ENCODE results near the gene FAM241A.
"Not testable (repeated sequence)": the region's sequence is repeated elsewhere in the genome, so short reads cannot be mapped to it uniquely, and the experiment has no call there.

The FAM241A gene

GRCh38 chr4:112206431-112206830 is 61.2 kb downstream of the FAM241A start:
- DNase-seq: no peak
- Mint-ChIP-seq H3K4me1 (no peaks in the 10 kb centered on the region), H3K9me3 (peaks cover 6% of the 10 kb centered on the region), H3K4me3 (no peak overlapping the region), H3K27ac (no peak overlapping the region), H3K27me3 (ENCODE audit: low read depth, poor library complexity) (peaks cover 2% of the 10 kb centered on the region), H3K36me3 (ENCODE audit: low read depth) (no peaks in the 10 kb centered on the region)
- TF ChIP-seq CTCF (IDR thresholded peaks at IDR 0.05): no peak

- H3K4me3 Mint-ChIP-seq; H3K27me3 Mint-ChIP-seq (ENCODE audit: low read depth, poor library complexity); H3K27ac Mint-ChIP-seq; H3K4me1 Mint-ChIP-seq; DNase-seq; H3K36me3 Mint-ChIP-seq (ENCODE audit: low read depth): not testable (repeated sequence)
- H3K9me3 Mint-ChIP-seq: peaks cover 12% of the 10 kb centered on the region
Observed at GRCh38 chr4:112208137-112209095, 63.2 kb downstream of the FAM241A start.

GRCh38 chr4:112210777-112211176 is 65.5 kb downstream of the FAM241A start:
- Mint-ChIP-seq H3K36me3 (ENCODE audit: low read depth) (no peaks in the 10 kb centered on the region), H3K27ac (no peak overlapping the region), H3K27me3 (ENCODE audit: low read depth, poor library complexity) (peaks cover 2% of the 10 kb centered on the region), H3K4me3 (no peak overlapping the region), H3K9me3 (peaks cover 12% of the 10 kb centered on the region), H3K4me1 (no peaks in the 10 kb centered on the region)
- DNase-seq: no peak
- no peak for TF ChIP-seq CTCF (IDR thresholded peaks at IDR 0.05)

- Mint-ChIP-seq H3K9me3 (peaks cover 12% of the 10 kb centered on the region), H3K4me3 (no peak overlapping the region), H3K36me3 (ENCODE audit: low read depth) (no peaks in the 10 kb centered on the region), H3K27ac (no peak overlapping the region), H3K27me3 (ENCODE audit: low read depth, poor library complexity) (peaks cover 6% of the 10 kb centered on the region), H3K4me1 (no peaks in the 10 kb centered on the region)
- DNase-seq: no peak
- no peak for TF ChIP-seq CTCF (IDR thresholded peaks at IDR 0.05)
Observed at GRCh38 chr4:112213091-112213490, 67.8 kb downstream of the FAM241A start.

- Mint-ChIP-seq H3K27ac (no peak overlapping the region), H3K9me3 (peaks cover 12% of the 10 kb centered on the region), H3K27me3 (ENCODE audit: low read depth, poor library complexity) (peaks cover 7% of the 10 kb centered on the region), H3K4me1 (no peaks in the 10 kb centered on the region), H3K4me3 (no peak overlapping the region), H3K36me3 (ENCODE audit: low read depth) (no peaks in the 10 kb centered on the region)
- no peak for TF ChIP-seq CTCF (IDR thresholded peaks at IDR 0.05)
- DNase-seq: no peak
Observed at GRCh38 chr4:112213856-112214255, 68.6 kb downstream of the FAM241A start.

- H3K27ac Mint-ChIP-seq: no peak overlapping the region
- H3K9me3 Mint-ChIP-seq: peaks cover 10% of the 10 kb centered on the region
- H3K4me3 Mint-ChIP-seq: no peak overlapping the region
- DNase-seq: no peak
- H3K36me3 Mint-ChIP-seq (ENCODE audit: low read depth): no peaks in the 10 kb centered on the region
- no peak for TF ChIP-seq CTCF (IDR thresholded peaks at IDR 0.05)
- no peaks in the 10 kb centered on the region for H3K4me1 Mint-ChIP-seq
- peaks cover 5% of the 10 kb centered on the region for H3K27me3 Mint-ChIP-seq (ENCODE audit: low read depth, poor library complexity)
Observed at GRCh38 chr4:112214390-112215264, 69.4 kb downstream of the FAM241A start.
